NCI-H2227 (cell line): ENCODE results near the gene C3orf22.

ENCODE experiments used
- DNase-seq: peaks from one replicate; lab custom pipeline; 2025; ENCODE audit not compliant: unreplicated experiment; lab: John Stamatoyannopoulos, UW

C3orf22 gene

GRCh38 chr3:126528800-126529541, 29.8 kb downstream of the C3orf22 start:
- no peak for DNase-seq

GRCh38 chr3:126528419-126528799, 30.3 kb downstream of the C3orf22 start:
- DNase-seq = no peak

DNA sequence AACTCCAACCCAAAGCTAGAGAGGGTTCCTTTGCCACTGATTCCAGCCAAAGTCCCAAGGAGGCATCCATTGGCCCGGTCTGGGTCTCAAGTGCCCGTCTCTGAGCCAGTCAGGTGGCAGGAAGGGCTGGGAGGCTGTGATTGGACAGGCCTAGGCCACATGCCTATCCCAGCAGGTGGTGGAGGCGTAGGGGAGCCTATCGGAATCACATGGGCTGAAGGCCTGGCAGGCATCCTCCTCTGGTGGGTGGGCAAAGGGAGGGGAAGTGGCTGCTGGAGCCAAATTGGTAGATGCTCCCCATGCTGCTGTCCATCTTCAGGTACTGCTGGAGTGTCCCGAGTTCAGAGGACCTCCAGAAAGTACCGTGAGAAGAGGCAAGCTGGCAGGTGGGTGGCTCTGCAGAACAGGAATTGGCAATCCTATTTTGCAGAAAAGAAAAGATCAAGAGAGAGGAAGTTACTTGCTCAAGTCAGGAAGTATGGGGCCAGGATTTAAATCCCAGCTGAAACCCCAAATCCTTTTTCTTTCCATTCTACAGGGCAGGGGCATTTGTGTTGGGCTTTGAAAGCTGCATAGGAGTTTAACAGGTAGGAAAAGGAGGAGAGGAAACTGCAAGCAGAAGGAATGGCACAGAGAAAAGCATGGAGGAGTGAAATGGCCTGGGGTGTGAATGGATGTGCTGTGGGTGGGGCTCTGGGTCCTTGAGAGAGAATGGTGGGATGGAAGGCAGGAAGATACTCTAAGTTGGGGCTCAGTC, 31.1 kb downstream of the C3orf22 start:
- DNase-seq = no peak

- DNase-seq = no peak
Observed at GRCh38 chr3:126527006-126527405, 31.7 kb downstream of the C3orf22 start.

DNA sequence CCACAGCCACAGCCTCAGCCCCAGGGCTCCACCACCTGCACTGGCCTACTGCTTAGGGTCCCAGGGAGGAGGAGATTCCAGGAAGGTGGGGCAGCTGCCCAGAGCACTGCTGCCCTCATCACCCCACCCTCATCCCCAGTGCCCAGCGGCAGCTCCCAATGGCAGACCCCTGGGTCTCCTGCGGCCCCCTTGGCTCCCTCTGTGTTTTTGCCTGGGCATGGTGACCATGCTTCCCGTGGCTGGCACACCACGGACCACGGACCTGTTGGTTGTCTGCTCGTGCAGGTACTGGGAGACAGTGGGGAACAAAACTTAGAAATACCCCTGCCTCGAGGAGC, 32.1 kb downstream of the C3orf22 start:
- DNase-seq = no peak

- no peak for DNase-seq
Observed at GRCh38 chr3:126525853-126526667, 32.7 kb downstream of the C3orf22 start.

- no peak for DNase-seq
Observed at GRCh38 chr3:126525091-126525852, 33.5 kb downstream of the C3orf22 start.

GRCh38 chr3:126524429-126524988, 34.2 kb downstream of the C3orf22 start:
- peak; percentile 43 for DNase-seq

DNA sequence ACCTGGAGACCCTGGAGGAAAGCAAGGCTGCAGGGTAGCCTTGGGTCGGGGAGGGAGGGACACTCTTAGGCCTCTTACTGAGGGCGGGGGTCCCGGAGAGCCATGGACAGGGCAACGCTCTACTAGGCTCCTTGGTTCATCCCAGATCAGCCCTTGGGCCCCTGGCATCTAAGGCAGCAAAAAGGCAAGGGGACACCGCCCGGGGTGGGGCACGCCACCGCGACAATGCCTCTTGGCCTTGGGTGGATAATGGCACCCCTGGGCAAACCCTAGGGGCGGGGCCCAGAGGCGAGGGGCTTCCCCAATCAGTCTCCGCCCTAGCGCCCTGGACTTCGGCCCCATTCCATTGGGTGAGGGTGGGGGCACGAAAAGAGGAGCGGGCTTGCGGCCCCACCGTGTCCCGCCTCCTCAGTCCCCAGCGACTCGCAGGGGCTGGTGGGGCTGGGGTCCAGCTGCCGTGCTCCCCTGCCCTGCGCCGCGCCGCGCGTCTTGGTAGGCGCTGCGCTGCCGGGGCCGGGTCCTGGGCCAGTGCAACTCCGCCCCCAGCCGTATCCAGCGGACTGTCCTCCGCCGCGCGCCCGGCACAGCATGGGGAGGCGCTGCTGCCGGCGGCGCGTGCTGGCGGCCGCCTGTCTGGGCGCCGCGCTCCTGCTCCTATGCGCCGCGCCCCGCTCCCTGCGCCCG, 34.8 kb downstream of the C3orf22 start, which contains the start of gene CHST13:
Gene CHST13 (plus strand): TSS at position 411 of the 684 bp plus-strand sequence. CDS start 178 bp downstream, at position 589.
- DNase-seq = peak; percentile 62

GRCh38 chr3:126522363-126522788, 36.4 kb downstream of the C3orf22 start:
- peak; percentile 64 for DNase-seq

- DNase-seq = no peak
Observed at GRCh38 chr3:126521122-126521891, 37.4 kb downstream of the C3orf22 start.

- DNase-seq = no peak
Observed at GRCh38 chr3:126519506-126520455, 39.0 kb downstream of the C3orf22 start.

GRCh38 chr3:126518779-126519177, 40.0 kb downstream of the C3orf22 start:
- no peak for DNase-seq

DNA sequence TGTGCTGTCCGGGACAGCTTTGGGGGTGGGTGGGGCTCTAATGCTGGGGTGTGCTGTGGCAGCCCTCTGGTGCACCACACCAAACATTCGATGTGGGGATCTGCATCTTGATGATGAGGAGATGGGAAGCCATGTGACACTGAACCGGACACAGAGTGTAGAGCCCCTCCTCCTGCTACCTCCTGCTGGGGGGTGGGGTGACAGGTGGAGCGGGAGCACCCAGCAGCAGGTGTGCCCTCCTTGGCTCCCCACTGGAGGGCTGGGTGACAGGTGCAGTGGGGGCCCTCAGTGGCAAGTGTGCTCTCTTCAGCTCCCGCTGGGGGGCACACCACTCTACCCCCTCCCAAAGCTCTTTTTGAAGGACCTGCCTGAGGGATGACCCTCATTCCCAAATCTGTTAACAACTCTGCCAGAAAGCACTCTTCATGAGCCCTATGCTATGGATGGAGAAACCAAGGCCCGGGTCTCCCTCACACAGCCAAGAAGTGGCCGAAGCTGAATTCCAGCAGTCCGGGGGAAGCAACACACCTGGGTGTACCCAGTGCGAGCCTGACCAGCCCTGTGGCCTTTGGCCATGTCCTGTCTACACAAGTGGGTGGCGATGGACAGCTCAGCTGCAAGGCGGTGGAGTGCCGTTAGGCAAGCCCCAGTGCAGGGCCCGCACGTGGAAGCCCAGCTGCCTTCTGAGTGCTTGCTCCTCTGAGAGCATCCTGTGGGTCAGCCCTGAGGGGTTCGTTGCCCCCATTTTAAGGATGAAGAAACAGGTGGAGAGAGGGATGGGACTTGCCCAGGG, 40.5 kb downstream of the C3orf22 start:
- DNase-seq = no peak

DNA sequence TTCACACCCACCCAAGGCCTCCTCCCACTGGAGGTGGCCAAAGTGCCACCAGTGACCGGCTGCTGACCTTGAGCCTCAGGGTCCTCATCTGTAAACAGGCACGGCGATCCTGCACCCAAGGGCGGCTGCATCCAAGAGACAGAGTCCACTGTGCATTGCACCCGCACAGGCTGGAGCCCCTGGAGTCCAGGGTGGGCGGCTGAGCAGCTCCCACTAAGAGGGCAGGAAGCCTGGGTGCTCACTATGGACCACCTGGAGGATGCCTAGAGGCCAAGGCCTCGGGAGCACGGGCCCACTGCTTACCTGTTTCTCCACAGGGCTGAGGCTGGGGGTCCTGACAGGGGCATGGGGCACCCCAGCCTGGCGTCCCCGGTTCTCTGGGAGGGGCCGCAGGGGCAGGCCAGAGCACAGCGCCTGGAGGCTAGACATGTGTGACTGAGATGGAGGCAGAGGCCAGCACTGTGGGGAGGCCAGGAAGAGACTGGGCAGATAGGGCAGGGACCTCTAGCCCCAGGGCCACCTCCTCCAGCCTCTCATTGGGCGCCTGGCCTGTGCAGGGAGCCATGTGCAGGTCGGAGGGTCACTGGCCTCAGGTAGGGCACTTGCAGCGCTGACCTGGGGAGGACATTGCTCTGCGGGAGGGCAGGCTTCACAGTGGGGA, 41.3 kb downstream of the C3orf22 start, which contains the start of gene UROC1:
Gene UROC1 (minus strand): TSS at position 483 of the 661 bp plus-strand sequence. CDS start 54 bp downstream, at position 429.
- DNase-seq = no peak

DNA sequence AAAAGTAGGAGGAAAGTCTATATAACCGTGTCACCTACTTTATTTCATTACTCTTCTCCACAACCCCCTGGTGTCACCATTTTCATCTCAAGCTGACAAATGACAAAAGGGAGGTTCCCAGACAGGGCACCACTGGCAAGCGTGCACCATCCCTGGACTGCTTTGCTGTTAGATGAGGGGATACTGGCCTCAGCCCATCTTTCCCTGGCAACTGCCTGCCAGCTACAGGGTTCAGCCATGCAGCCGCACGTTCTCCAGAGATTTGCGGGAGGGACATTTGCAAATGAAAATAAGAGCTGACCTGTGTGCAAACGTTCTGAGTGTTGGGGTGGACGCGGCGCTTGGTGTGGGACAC, 41.8 kb downstream of the C3orf22 start:
- DNase-seq = no peak
